GM06990 (cell line): Measurements from ENCODE around the gene PTPRT.

Experiments used
- DNase-seq: peaks from one replicate; pipeline ENCODE4 v3.0.0-alpha.2; 2011; ENCODE audit not compliant: insufficient read length; ENCODE audit errors: extremely low read depth
- H3K27me3 ChIP-seq: replicated peaks from 2 replicates; pipeline ENCODE4 v1.6.0; 2011; ENCODE audit warnings: low read length; ENCODE audit not compliant: control insufficient read depth, insufficient read depth
- H3K36me3 ChIP-seq: 2 replicates; pipeline ENCODE4 v1.5.1; 2011; ENCODE audit warnings: low read length; ENCODE audit not compliant: control insufficient read depth, insufficient read depth
- H3K4me3 ChIP-seq: replicated peaks from 2 replicates; pipeline ENCODE4 v1.5.1; 2011; ENCODE audit warnings: low read depth, mild to moderate bottlenecking, control low read depth, low read length
- TF ChIP-seq, protein P1 (sequence below): IDR thresholded peaks from 2 replicates; pipeline ENCODE4 v1.5.1; 2011; ENCODE audit warnings: low read length, control low read depth, mild to moderate bottlenecking, inconsistent platforms; ENCODE audit not compliant: insufficient read depth, poor library complexity, severe bottlenecking

PTPRT gene

DNA sequence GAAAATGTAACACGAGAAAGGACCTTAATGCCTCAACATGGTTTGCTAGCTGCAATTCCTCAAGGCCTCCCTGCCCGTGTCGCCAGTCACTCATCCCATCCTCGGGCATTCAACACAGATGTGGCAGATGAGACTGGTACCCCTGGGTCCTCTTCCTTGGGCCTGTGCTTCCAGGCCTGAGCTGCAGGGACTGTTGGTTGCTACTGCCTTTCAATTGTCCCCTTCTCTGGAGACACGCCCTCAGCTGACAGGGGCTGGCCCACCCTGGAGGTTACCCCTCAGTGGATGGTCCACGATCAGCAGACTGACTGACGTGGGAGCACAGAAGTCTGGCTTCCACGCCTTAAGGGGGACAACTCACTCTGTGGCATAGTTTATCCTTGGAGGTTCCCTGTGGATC lies 1076.5 kb downstream of the PTPRT start:
- TF ChIP-seq, protein P1, sequence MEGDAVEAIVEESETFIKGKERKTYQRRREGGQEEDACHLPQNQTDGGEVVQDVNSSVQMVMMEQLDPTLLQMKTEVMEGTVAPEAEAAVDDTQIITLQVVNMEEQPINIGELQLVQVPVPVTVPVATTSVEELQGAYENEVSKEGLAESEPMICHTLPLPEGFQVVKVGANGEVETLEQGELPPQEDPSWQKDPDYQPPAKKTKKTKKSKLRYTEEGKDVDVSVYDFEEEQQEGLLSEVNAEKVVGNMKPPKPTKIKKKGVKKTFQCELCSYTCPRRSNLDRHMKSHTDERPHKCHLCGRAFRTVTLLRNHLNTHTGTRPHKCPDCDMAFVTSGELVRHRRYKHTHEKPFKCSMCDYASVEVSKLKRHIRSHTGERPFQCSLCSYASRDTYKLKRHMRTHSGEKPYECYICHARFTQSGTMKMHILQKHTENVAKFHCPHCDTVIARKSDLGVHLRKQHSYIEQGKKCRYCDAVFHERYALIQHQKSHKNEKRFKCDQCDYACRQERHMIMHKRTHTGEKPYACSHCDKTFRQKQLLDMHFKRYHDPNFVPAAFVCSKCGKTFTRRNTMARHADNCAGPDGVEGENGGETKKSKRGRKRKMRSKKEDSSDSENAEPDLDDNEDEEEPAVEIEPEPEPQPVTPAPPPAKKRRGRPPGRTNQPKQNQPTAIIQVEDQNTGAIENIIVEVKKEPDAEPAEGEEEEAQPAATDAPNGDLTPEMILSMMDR: no peak
- DNase-seq: no peak
- Histone ChIP-seq H3K27me3 (no peaks in the 10 kb centered on the region), H3K4me3 (no peak overlapping the region), H3K36me3 (no peaks in the 10 kb centered on the region)

DNA sequence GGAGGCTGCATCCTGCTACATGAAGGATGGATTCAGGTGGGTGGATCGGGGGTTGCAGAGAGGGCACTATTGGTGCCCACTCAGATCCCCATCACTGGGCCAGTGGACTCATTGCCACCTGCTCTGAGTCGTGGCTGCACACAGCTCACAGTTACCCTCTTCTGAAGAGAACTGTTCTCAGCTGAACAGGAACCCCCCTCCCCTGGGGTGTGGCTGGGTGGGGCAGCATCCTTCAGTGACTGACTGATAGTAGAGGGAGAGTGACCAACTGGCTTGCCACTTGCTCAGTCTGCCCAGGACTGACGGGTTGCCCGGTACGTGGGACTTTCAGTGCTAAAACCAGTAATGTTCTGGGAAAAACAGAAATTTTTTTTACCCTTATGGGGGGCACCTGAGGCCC lies 1077.5 kb downstream of the PTPRT start:
- no peaks in the 10 kb centered on the region for H3K36me3 ChIP-seq
- DNase-seq: no peak
- H3K27me3 ChIP-seq: no peaks in the 10 kb centered on the region
- no peak overlapping the region for H3K4me3 ChIP-seq
- TF ChIP-seq, protein P1: no peak

DNA sequence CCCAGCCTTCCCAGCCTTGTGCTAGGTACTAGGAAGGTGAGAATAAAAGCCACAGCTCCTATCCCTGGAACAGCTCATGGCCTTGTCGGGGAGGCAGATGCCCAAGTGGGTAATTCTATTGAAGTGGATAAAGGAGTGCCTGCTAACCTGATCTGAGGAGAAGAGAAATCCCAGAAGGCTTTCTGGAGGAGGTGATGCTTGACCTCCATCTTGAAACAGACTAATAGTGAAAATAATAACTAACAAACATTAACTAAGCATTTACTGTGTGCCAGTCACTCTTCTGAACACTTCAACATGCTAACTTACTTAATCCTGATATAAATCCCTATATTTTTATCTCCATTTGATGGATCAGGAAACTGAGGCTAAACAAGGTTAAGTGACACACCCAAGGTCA lies 1078.4 kb downstream of the PTPRT start:
- no peak for DNase-seq
- TF ChIP-seq, protein P1: no peak
- Histone ChIP-seq H3K4me3 (no peak overlapping the region), H3K36me3 (no peaks in the 10 kb centered on the region), H3K27me3 (no peaks in the 10 kb centered on the region)

DNA sequence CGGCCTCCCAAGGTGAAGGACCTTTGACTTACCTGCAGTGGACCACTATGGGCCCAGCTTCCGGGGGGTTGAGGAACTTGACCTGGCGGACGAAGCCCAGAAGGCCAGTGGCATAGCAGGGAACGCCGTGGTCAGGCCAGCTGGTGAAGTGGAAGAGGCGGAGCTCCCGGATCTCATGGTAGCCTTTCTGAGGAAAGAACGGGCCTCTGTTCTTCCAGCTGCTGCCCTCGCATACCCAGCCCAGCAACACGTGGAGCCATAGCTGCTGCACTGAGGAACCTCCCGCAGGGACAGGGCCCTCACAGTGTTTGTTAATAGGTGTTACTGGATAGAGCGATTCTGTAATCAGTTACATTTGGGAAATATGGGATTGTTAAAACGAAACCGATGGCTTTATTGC lies 1079.4 kb downstream of the PTPRT start:
- H3K27me3 ChIP-seq: no peaks in the 10 kb centered on the region
- no peak overlapping the region for H3K4me3 ChIP-seq
- no peaks in the 10 kb centered on the region for H3K36me3 ChIP-seq
- TF ChIP-seq, protein P1: no peak
- no peak for DNase-seq

DNA sequence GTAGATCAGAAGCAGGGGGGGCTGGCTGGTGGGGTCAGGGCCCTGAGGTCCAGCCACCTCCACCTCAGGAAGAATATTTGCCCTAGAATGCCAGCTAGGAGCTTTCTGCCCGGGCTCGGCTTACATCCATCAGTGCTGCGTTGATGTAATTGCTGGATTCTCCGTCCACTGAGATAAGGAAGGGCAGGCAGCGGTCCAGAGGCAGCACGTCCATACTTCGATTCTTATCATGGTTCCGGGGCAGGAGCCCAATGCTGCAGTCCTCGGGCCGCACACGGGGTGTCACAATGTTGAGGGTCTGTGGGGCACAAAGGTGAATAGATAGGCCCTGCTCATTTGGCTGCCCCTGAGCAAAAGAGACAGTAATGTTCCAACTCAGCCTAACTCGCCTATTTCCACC lies 1087.7 kb downstream of the PTPRT start:
- H3K36me3 ChIP-seq: no peaks in the 10 kb centered on the region
- H3K27me3 ChIP-seq: no peaks in the 10 kb centered on the region; the same call in 1 of the 2 replicates
- TF ChIP-seq, protein P1: no peak
- DNase-seq: no peak
- H3K4me3 ChIP-seq: no peak overlapping the region

DNA sequence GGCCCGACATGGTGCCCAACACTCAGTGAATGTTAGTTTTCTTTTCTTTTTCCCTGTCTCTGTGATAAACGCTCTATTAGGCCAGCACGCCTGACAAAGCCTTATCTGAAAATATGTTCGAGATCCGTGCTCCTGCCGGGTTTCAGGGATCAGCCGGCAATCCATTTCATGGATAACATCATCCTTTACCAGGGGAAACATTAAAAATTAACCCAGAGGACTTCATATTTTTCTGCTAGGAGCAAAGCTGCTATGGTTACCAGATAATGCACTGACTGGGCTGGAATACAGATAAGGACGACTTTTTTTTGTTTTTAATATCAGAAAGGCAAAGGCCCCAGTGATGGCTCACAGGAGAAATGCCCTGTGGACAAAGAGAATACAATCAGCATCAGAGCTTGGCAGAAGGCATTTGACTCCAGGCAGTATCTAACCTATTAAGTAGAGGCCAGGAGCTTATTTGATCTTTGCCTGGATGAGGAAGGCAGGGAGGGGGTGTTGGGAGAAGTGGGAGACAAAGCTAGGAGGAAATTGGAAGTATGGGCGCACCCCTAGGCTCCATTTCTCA lies 1089.5 kb downstream of the PTPRT start:
- Histone ChIP-seq H3K4me3 (no peak overlapping the region), H3K36me3 (no peaks in the 10 kb centered on the region), H3K27me3 (no peaks in the 10 kb centered on the region; the same call in 1 of the 2 replicates)
- TF ChIP-seq, protein P1: no peak
- no peak for DNase-seq
